Hepatocyte (in vitro differentiated cells): ENCODE data around the gene EXOC1L.
"Not testable (repeated sequence)": the region's sequence is repeated elsewhere in the genome, so short reads cannot be mapped to it uniquely, and the experiment has no call there.

Source experiments
- CTCF ChIP-seq: fragments of 200-600 bp; sonication (generic); IDR thresholded peaks from 2 replicates; pipeline ENCODE4 v1.5.1; 2016; ENCODE audit warnings: antibody characterized with exemption, mild to moderate bottlenecking; ENCODE audit not compliant: poor library complexity
- EZH2 ChIP-seq: fragments of 200-600 bp; sonication (generic); IDR thresholded peaks from 2 replicates; pipeline ENCODE4 v1.6.1; 2016; ENCODE audit warnings: antibody characterized with exemption, mild to moderate bottlenecking, borderline replicate concordance

- TF ChIP-seq EZH2, CTCF: not testable (repeated sequence)
Measured at GRCh38 chr4:55841373-55842239, 22.0 kb downstream of the EXOC1L start.
